ENCODE data around the gene RNF212.
"Not testable (repeated sequence)": the region's sequence is repeated elsewhere in the genome, so short reads cannot be mapped to it uniquely, and the experiment has no call there.

DNA sequence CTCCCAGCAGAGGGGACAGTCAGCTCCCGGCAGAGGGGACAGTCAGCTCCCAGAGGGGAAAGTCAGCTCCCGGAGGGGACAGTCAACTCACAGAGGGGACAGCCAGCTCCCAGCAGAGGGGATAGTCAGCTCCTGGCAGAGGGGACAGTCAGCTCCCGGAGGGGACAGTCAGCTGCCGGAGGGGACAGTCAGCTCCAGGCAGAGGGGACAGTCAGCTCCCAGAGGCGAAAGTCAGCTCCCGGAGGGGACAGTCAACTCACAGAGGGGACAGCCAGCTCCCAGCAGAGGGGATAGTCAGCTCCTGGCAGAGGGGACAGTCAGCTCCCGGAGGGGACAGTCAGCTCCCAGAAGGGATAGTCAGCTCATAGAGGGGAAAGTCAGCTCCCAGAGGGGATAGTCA is 59.5 kb downstream of the RNF212 start:
- TF ChIP-seq, protein P1, sequence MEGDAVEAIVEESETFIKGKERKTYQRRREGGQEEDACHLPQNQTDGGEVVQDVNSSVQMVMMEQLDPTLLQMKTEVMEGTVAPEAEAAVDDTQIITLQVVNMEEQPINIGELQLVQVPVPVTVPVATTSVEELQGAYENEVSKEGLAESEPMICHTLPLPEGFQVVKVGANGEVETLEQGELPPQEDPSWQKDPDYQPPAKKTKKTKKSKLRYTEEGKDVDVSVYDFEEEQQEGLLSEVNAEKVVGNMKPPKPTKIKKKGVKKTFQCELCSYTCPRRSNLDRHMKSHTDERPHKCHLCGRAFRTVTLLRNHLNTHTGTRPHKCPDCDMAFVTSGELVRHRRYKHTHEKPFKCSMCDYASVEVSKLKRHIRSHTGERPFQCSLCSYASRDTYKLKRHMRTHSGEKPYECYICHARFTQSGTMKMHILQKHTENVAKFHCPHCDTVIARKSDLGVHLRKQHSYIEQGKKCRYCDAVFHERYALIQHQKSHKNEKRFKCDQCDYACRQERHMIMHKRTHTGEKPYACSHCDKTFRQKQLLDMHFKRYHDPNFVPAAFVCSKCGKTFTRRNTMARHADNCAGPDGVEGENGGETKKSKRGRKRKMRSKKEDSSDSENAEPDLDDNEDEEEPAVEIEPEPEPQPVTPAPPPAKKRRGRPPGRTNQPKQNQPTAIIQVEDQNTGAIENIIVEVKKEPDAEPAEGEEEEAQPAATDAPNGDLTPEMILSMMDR (IDR thresholded peaks at IDR 0.05; ENCODE audit: extremely low read depth in 1 of 2, insufficient read depth in 1 of 2, low read depth in 1 of 2, low read length in 2 of 2), result not testable (repeated sequence)
- not testable (repeated sequence) for TF ChIP-seq POLR2AphosphoS5 (IDR thresholded peaks at IDR 0.05; ENCODE audit: insufficient read depth, low read depth, low read length); FOS (IDR thresholded peaks at IDR 0.05; ENCODE audit: borderline replicate concordance, insufficient read depth, low read length); POLR2A (IDR thresholded peaks at IDR 0.05; ENCODE audit: low read depth, low read length); JUN (IDR thresholded peaks at IDR 0.05; ENCODE audit: borderline replicate concordance, insufficient read depth, insufficient read length, low read depth)
- TF ChIP-seq, protein P2, sequence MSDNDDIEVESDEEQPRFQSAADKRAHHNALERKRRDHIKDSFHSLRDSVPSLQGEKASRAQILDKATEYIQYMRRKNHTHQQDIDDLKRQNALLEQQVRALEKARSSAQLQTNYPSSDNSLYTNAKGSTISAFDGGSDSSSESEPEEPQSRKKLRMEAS (IDR thresholded peaks at IDR 0.05; ENCODE audit: insufficient read depth, insufficient read length), result not testable (repeated sequence)
